Central memory CD4-positive, alpha-beta T cell (primary cell): ENCODE data around the gene RPH3AL.

Experiments used
- DNase-seq: peaks from one replicate; pipeline ENCODE4 v3.0.0; 2022

Gene RPH3AL

DNA sequence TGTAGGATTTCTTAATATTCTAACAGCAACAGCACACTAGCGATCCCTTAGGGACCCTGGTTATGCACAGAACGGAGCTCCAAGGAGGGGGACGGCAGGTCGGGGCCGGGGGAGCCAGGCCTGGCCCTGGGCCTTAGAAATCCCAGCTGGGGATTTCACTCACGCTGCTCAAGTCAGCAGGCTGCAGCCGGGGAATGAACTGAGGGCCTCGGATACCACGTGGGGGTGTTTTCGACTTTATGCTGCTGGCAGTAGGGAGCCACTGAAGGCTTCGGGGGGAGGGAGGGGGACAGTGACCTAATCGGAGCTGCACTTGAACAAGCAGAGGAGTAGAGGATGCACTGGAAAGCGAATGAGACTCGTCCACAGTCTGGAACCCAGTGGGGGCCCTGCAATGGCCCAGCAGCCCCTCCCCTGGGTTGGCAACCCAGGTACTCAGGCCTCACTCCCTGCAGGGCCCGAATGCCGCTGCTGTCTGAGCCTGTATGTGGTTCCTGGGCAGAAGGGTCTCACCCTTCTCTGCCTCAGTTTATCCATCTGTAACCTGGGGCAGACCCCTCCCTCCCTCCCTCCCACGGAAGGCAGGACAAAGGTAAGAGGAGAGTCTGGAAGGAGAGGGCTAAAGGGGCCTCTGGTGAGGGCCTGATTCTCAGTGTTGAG lies 53.7 kb downstream of the RPH3AL start:
- DNase-seq, result no peak

DNA sequence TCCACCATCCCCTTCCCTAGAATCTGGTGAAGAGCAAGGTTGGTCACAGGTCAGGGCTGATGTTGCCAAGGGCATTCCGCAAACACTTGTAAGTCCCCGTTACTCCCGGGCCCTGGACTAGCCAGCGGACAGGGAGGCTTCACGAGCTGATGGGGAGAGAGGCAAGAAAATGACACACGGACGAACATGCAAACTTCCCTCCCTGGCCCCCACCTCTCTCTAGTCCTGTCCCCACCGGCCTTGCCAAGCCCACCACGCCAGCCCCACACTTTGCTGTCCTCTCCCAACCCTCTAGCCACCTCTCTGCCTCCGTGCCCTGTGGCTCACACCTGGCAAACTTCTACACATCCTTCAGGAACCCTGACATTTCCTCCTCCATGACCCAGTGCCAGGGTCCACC lies 54.8 kb downstream of the RPH3AL start:
- DNase-seq, result no peak

DNA sequence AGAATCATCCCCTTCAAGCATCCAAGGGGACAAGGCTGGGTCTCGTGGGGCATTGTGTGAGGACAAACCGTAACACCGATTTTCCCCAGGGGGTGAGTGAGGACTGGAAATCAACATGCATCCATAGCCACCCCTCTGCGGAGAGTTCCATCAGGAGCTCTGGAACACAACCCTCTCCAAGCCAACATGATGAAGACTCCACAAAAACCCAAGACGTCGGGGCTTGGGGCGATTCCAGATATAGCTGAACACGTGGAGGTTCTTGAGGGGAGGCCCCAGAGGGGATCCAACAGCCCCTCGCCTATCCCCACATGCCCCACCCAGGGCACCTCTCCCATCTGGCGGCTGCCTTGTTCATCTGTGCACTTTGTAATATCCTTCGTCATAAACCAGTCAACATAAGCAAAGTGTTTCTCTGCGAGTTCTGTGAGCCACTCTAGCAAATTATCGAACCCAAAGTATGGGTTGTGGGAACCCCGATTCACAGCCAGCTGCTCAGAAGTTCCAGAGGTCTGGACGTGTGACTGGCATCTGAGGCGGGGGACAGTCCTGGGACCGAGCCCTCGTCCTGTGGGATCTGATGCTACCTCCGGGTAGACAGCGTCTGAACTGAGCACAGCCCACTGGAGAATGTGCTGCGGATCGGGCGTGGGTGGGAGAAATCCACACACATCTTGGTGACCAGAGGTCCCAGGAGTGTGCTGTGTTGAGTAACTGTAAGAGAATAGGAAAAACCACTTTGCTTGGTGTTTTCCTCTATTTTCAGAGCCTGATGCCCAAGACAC lies 55.5 kb downstream of the RPH3AL start:
- no peak for DNase-seq

DNA sequence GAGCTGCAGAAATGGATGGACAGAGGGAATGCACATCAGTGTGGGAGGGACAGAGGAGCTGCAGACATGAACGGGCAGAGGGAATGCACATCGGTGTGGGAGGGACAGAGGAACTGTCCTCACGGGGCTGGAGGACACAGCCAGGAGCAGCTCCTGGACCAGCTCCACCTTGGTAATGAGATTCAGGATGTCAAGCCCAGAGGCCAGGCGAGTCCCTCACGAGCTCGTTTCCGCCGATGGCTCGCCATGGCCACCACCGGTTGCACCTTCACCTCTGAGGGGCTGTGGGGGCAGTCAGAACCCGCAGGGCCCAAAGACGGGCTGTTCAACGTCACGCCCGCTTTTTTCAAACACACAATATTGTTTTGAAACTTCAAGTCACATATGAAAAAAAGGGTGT lies 56.2 kb downstream of the RPH3AL start:
- DNase-seq, result no peak

DNA sequence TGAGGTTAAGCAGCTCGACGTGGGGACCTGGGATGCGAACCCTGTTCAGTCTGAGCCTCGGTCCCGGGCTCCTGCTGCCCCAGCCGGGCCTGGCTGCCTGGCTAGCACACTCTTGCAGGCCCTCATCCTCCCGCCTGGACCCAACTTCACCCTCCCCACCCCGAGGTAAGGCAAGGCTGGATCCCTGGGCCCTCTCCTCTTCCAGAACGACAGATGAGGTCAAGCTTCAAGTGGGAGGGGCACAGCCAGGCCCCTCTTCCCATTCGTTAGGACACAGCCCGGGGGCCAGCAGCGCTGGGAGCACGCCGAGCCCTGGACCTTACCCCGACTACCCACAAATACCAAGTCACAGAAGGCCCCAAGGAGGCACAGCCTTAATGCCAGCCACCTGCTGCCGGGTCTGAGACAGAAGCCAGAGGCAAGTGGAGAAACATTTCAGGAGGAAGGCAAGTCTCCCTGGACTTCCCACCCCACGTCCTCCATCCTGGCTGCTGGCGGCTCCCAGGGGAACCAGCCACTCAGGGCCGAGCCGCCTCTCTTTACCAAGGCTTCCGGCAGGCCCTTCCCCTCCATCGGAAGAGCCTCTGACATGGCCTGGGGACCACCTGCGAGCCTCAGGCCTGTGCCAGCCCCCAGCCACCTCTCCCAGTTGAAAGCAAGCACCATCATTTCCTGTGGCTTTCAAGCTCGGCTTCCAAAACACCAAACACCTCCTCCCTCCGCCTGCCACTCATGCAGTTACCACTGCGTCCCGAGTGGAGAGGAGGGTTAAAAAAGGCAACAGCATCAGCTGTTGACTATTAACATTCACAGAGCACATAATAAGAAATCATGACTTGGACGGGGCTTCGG lies 59.9 kb downstream of the RPH3AL start:
- no peak for DNase-seq

DNA sequence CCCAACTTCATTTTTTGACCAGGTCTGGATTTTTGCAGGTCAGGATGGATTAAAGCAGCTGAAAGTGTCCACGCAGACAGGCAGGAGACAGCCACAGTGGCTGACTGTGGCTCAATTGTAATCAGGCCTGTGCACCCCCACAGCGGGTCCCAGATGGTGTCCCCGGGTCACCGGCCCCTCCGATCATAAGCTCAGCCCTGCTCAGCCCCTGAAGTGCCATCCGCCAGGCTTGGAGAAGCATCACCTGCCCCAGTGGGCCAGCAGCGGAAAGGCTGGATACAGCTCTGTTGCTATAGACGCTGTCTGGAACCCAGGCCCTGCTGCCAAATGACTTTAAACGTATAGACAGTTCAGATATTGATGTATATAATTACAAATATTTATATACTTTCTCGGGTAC lies 60.6 kb downstream of the RPH3AL start:
- DNase-seq, result no peak

DNA sequence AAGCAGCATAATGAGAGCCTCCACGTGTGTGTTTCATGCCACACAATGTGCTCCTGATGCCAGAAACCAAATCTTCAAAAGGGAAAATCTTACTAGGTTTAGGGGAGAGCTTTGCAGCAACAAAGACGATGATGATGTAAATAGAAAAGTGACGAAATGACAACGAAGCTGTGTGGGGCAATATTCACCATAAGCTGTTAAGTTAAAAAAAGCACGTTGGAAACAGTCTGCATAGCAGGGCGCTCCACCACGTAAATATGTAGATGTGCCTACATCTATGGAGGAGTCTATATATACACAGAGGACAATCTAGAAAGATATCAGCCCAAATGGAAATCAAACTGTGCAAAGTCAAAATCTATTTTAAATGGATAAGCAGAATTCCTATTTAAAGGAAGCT lies 61.0 kb downstream of the RPH3AL start:
- no peak for DNase-seq

DNA sequence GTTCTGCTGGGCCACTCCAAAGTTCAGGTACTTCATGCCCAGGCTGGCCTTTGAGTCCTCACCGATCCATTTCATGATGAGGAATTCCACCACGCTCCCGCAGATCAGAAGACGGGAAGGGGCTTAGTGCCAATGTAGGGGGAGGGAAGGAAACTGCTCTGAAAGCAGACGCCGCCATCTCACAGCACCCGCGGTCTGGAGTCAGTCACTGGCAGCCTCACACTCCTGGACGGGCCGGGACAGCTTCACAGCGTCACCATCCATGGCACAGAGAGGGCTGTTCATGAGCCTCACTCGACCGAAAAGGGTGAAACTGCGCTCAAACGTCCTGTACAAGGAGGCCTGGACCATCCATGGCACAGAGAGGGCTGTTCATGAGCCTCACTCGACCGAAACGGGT lies 62.0 kb downstream of the RPH3AL start:
- no peak for DNase-seq

DNA sequence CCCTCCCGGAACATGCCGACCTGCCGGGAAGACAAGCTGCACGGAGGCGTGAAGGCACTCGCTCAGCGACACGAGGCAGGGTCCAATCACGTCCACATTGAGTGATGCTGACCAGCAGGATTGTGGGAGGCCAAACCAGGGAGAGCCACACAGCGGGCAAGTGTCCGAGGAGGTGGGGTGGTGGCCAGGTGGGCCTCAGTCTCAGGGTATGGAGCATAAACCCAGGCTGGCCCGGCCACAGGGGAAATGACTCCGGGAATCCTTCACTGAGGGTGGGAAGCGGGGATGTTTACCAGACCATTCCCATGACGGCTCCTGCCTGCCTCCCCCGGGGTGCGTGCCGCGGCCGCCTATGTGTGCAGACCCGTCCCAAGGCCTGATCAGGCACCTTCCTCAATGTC lies 62.5 kb downstream of the RPH3AL start:
- no peak for DNase-seq

DNA sequence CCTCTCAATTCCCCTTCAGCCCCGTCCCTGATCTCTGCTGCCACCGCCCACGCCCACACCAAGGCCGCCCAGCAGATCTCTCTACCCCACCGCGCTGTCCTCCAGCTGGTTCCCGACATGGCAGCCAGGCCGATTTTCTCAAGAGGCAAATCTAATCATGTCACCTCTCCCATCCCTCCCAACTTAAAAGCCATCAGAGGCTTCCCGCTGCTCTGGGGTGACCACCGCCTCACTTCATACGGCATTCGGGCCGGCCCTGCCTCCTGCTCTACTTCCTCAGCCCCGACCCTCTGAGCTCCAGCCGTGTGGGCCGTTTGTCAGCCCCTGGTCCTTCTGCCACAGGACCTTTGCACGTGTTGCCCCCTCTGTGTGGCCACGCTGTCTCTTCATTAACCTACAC lies 63.2 kb downstream of the RPH3AL start:
- no peak for DNase-seq

DNA sequence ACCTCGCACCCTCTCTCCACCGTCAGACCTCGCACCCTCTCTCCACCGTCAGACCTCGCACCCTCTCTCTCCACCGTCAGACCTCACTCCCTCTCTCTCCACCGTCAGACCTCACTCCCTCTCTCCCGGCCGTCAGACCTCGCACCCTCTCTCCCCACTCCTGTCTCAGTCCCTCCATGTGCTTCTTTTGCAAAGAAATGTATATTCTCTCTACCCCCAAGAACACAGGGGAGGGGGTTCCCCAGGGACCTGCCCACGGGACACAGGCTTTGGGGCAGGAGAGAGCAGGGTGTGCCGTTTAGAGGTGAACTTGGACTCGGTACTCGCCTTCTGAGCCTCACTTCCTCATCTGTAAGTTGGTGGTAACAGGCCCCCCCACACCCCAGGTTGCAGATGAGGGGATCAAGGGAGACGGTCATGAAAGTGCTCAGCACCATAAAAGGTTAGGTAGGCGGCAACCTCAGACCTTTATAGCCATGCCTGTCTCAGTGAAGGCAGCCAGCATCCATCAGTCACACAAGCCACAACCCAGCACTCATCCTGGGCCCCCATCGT lies 63.7 kb downstream of the RPH3AL start:
- no peak for DNase-seq

DNA sequence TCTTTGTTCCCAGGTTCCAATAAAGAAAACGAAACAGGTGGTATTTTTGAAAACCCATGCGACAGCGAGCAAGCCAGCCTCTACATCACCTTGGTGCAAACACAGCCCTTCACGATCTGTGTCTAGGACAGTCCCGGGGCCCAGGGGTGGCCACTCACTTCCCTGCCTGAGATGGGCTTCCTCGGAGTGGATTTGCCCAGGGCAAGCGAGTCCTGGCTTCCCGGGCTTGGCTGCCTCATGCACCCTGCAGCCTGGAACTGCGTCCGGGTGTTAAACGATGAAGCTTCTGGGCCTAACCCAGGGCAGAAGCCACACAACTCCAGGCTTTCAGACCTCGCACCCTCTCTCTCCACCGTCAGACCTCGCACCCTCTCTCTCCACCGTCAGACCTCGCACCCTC lies 66.0 kb downstream of the RPH3AL start:
- DNase-seq, result no peak

DNA sequence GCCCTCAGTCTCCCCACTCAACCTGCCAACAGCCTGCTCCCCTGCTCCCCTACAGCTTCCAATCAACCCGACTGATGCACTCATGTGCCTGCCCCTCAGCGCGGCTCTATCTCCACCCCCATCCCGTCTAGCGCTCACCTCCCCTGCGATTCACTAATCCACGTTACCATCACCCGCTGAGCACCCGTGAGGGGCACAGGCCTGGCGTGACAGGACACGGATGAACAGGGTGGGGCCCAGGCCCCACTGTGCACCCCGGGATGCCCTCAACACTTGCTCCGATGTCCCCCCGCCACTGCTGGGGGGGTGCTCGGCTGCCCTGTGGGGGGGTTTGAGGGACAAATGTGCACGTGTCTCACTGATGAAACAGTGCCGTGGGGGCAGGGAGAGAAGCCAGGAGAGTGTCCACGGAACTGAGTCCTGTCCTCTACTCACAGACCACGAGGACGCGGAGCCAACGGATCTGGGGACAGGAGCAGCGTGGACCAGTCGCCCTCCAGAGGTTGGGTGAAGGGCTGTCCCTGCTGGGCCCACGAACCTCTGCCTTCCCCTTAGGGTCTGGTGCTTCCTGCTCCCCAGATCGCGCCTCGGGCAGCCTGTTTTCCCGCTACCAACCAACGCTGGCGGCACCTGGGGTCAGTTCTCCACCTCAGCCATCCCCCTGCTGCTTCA lies 66.7 kb downstream of the RPH3AL start:
- DNase-seq, result no peak

DNA sequence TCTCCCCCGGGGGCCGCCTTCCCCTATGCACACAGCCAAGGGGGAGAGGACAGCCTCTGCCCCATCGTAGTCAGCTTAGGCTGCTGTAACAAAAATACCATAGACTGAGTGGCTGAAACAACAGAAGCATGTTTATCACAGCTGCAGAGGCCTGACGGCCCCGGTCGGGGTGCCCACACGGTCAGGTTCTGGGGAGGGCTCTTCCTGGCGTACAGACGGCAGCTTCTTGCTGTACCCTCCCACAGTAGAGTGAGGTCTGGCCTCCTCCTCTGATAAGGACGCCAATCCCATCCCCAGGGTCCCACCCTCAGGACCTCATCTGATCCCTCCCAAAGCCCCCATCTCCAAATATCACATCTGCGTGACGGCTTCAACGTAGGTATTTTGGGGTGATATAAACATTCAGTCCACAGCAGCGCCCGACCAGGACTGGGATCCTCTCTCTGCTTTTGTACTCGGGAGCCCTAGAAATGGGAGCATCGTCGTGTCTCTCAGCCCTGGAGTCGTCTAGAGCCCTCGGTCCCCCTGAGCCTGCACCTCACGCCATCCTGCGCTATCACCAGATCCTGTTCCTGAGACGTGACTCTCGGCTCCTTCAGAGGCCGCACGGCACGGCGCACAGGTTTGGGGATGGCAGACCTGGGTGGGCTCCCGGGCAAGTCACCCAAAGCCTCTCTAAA lies 67.8 kb downstream of the RPH3AL start:
- DNase-seq, result no peak

DNA sequence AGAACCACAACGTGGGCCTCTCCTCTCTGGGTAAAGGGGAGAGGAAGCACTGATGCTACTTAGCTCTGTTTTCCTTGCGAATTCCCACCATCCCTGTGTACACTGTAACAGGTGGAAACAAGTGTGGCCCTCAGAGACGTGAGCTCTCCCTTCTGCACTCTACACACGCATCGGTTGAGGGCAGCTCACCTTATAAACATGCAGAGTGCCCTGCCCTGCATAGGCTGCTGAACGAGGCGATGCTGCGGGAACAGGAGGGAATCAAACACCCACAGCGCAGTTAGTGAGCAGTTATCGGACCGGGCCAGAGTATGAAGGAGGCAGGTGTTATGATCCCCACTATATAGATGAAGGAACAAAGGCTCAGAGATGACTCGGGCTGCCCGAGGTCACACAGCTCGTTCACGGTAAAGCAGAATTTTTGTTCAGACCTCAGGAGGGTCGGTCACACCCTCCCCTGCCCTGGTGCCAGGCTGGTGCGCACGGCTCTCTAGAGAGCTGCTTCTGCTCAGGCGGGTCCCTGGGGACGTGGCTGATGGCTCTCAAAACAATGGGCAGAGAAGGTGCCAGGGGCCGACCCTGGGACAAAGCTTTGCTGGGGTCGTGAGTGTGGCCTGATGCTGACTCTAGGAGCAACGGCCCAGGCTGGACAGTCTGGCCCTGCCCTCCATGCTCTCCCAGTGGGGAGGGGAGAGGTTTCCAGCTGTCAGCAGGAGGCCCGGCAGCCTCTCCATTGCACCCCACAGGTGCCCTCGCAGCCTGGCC lies 68.5 kb downstream of the RPH3AL start:
- DNase-seq, result no peak

DNA sequence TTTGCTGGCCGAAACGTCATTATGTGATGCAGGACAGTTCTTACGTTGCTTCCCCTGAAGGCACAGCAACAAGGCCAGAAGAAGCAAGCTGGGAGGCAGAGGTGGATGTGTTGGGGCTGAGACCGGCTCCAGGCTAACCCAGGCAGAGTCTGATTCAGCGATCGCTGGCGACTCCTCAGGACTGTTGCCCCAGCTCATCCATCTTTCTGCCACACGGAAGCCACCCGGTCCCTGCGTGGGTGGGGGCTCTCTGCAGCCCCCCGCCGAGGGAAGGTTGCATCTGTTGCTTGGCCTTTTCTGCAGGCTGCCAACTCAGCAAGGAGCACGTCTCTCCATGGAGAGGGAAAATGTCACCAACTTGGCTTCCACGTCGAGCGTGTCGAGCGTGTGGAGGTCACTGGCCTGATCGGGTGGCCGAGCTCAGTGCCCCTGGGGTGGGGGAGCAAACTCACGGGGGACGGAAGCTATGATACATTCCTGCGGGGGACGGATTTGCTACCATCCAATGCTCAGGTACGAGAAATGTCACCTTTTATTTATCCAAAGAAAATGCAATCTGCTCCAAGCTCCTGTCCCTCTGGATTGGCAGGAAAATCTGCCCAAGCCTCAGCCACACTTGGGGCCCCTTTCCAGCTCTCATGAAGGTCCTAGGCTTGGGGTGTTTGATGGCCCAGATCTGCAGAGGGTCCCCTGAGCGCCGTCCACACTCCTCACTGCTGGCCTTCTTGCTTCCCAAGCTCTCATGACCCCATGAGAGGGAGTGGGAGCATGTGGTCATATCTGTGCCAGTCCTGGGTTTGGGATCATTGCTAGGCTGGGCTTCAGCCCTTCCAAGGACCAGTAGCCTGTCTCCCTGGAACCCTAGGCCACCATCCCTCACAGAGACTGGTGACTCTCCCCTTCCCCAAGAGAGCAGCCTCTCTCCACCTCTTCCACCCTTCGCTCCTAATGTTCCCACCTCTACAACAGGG lies 69.4 kb downstream of the RPH3AL start:
- DNase-seq, result no peak

DNA sequence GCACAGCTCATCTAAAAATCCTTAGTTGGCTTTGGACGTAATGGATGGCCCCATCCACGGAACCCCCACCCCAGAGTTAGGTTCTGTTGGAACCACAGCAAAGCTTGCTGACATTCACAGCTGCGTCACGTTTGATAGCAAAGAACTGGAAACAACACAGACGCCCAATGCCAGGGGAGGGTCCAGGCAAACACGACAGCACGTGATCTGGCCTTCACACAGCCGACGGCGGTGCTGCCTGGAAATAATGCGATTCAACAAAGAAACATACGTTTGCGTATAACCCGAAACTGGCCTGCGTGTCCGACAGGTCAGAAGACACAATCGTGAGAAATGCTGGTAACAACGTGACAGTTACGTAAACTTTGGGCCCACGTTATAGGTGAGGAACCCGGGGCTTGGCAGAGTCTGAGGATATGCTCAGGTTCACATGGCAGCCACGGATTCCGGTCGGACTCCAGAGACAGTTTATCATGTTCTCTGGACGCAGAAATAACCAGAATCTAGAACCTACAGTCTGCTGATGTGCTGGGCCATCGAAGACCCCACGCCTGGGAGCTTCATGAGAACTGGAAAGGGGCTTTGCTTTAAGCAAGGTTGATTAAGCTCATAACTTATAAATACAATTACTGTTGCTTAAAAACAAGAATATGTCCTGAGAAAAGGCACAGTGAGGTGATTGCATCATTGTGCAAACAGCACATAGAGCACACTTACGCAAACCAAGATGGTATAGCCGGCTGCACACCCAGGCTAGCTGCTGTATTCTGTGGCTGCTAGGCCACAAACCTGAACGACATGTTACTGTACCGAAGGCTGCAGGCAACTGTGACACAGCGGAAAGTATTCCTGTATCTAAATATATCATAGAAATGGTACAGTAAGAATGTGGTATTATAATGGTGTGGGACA lies 70.4 kb downstream of the RPH3AL start:
- DNase-seq, result no peak

DNA sequence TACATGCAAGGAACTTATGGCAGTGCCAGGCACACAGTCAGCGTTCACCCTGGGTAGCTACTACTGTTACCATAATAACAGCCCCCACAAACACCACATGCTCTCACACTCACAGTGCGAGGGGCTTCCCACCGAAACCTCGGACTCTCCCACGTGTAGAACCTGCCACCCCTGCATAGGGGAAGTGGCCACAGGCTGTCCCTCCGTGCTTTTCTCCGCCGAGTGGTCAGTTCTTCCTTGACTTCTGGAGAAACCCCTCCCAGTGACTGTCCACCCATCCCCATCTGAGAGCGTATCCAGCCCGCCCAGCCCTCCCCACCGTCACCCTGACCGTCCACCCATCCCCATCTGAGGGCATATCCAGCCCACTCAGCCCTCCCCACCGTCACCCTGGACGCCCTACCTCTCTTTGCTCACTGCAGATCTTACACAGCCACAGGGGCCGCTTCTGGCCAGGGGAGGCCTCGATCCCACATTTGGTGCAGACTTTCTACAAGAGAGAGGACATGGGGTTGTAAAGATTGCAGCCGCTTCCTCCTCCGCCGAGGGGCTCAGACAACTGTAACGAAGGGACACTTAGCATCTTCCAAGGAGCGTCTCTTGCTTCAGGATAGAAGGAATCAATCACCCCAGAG lies 71.1 kb downstream of the RPH3AL start:
- DNase-seq, result no peak

DNA sequence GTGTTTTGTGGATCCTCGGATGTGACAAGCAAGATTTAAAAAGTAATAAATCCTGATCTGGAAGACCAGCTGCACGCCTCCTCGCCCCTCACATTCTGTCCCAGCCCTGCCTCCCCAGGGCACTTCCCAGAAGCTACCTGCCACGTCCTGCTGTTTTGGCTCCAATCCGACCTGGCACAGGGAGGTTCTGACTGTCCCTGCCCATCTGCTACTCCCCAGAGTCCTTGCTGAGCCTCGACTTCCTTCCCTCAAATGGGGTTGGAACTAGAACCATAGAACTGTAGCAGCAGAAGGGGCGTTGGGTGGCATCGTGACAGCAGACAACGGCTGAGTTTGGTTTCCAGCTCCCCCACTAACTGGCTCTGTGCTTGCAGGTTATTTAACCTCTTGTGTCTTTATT lies 71.7 kb downstream of the RPH3AL start:
- no peak for DNase-seq
